ENCODE measurements around the gene MXRA8. TPM values are rescaled to one million over a fixed set of nuclear protein-coding genes. Genes with fewer than 3 reads are reported as not detected.

MXRA8 gene
- total RNA-seq, 1 donor from 2014 or later, result 345 TPM

DNA sequence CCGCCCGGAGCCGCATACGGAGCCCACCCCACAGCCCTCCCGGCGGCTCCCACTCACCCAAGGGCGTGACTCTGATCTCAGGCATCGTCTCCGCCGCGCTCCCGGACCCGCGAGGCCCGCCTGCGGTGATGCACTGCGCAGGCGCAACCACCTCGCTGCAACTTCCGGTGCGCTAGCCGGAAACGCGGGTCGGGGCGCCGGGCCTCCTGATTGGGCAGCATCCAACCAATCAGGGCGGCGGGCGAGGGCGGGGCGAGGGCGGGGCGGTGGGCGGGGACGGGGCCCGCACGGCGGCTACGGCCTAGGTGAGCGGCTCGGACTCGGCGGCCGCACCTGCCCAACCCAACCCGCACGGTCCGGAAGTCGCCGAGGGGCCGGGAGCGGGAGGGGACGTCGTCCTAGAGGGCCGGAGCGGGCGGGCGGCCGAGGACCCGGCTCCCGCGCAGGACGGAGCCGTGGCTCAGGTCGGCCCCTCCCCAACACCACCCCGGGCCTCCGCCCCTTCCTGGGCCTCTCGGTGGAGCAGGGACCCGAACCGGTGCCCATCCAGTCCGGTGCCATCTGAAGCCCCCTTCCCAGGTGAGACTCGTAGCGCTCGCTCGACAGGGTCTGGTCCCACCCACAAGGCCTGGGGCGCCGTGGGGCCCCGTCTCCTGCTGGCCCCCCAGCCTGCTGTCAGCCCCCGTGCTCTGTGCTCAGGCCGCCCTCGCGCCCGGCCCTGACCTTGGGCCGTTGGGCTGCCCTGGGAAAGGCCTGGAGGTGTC, 33.6 kb downstream of the MXRA8 start, which contains the start of the genes CPTP and INTS11:
Gene CPTP, plus strand, starts transcription at position 279 of the 764 bp plus-strand sequence. CDS start 2,109 bp downstream, outside the sequence.
Gene INTS11, minus strand, starts transcription at position 137 of the 764 bp plus-strand sequence. Its CDS starts 52 bp downstream, at position 85.
- Histone ChIP-seq H3K4me3 (peak within 1 kb of the TSS; percentile 70 to 89), H3K4me1 (peaks cover 8 to 33% of the 10 kb centered on the region in 2 donors), H3K27me3 (no peaks in the 10 kb centered on the region), H3K9me3 (no peaks in the 10 kb centered on the region), H3K36me3 (peaks cover 21 to 34% of the 10 kb centered on the region in 2 donors), H3K27ac (peak within 1 kb of the TSS; percentile 72 to 76)
- peak; percentile 68 to 96 for DNase-seq (ENCODE audit: low spot score in 2 of 2)
- intact Hi-C loops (cut with DNase I), result loop anchor here (1.0 to 2.0 kb wide), 3 partner anchors 16 to 75 kb away; partner anchors contain the start of genes CCNL2, DVL1 and PUSL1
- TF ChIP-seq, protein P1, sequence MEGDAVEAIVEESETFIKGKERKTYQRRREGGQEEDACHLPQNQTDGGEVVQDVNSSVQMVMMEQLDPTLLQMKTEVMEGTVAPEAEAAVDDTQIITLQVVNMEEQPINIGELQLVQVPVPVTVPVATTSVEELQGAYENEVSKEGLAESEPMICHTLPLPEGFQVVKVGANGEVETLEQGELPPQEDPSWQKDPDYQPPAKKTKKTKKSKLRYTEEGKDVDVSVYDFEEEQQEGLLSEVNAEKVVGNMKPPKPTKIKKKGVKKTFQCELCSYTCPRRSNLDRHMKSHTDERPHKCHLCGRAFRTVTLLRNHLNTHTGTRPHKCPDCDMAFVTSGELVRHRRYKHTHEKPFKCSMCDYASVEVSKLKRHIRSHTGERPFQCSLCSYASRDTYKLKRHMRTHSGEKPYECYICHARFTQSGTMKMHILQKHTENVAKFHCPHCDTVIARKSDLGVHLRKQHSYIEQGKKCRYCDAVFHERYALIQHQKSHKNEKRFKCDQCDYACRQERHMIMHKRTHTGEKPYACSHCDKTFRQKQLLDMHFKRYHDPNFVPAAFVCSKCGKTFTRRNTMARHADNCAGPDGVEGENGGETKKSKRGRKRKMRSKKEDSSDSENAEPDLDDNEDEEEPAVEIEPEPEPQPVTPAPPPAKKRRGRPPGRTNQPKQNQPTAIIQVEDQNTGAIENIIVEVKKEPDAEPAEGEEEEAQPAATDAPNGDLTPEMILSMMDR (IDR thresholded peaks at IDR 0.05), result no peak

DNA sequence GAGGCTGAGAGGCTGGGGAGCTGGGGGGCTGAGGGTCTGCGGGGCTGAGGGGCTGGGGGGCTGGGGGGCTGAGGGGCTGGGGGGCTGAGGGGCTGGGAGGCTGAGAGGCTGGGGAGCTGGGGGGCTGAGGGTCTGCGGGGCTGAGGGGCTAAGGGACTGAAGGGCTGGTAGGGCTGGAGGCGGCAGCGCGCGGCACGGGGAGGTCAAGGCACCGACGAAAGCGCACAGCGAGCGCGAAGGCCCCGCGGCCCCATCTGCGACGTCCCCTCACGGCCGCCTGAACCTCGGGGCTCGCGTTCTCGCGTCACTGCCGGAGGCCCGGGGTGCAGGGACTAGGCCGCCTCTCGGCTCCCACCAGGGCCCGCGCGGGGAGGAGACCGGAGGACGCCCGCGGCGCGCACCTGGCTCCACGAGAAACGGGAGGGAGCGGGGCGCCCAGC, 34.3 kb downstream of the MXRA8 start:
- H3K36me3 ChIP-seq, result peaks cover 27 to 40% of the 10 kb centered on the region in 2 donors
- no peaks in the 10 kb centered on the region for H3K27me3 ChIP-seq
- TF ChIP-seq, protein P1 (IDR thresholded peaks at IDR 0.05), result no peak
- no peak for DNase-seq (ENCODE audit: low spot score in 2 of 2)
- intact Hi-C loops (cut with DNase I), result loop anchor here (1.0 to 2.0 kb wide), 3 partner anchors 15 to 75 kb away; partner anchors contain the start of genes CCNL2, DVL1 and PUSL1
- peak overlapping the region; percentile 70 to 89 for H3K4me3 ChIP-seq
- H3K4me1 ChIP-seq, result peaks cover 8 to 33% of the 10 kb centered on the region in 2 donors
- no peaks in the 10 kb centered on the region for H3K9me3 ChIP-seq
- peak overlapping the region; percentile 72 to 76 for H3K27ac ChIP-seq

DNA sequence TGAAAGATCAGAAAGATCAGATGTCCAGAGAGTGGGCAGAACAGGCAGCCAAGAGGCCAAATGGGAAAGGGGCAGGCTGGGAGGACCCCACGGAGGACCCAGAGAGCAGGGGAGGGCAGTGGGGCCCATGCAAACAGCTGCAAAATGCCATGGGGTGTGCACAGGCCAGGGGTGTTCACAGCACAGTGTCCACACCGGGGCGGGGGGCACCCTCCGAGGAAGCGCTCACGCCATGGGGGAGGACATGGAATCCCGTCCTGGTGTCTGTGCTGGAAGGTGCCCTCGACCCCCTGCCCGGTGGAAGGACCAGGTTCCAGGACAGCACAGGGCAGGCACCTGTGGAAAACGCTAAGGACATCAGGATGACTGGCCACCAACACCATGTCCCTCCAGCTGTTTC, 35.4 kb downstream of the MXRA8 start:
- intact Hi-C loops (cut with DNase I), result no loop called here
- Histone ChIP-seq H3K27me3 (no peaks in the 10 kb centered on the region), H3K36me3 (peaks cover 28 to 35% of the 10 kb centered on the region in 2 donors), H3K9me3 (no peaks in the 10 kb centered on the region), H3K4me1 (peaks cover 12 to 42% of the 10 kb centered on the region in 2 donors), H3K27ac (no peak overlapping the region), H3K4me3 (peak overlapping the region in 1 of 2 donors; percentile 5)
- DNase-seq (ENCODE audit: low spot score in 2 of 2), result no peak
- TF ChIP-seq, protein P1 (IDR thresholded peaks at IDR 0.05), result no peak

DNA sequence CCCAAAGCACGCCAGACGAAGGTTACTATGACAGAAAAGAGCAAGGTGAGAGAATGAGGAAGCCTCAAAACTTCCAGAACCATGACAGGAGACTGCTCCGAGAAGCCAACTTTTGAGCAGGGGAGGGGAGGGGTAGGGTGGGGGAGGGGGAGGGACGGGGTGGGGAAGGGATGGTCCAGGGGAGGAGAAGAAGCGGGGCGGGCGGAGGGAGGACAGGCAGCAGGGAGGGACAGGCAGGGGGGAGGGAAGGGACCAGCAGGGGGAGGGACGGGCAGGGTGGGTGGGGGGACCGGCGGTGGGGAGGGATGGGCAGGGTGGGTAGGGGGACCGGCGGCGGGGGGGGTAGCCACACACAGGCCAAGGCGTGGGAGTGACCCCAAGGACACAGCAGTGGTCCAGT, 35.9 kb downstream of the MXRA8 start:
- Histone ChIP-seq H3K27me3 (no peaks in the 10 kb centered on the region), H3K27ac (no peak overlapping the region), H3K9me3 (no peaks in the 10 kb centered on the region), H3K4me3 (no peak overlapping the region), H3K4me1 (peaks cover 12 to 45% of the 10 kb centered on the region in 2 donors), H3K36me3 (peaks cover 23 to 29% of the 10 kb centered on the region in 2 donors)
- intact Hi-C loops (cut with DNase I), result no loop called here
- DNase-seq (ENCODE audit: low spot score in 2 of 2), result no peak
- TF ChIP-seq, protein P1 (IDR thresholded peaks at IDR 0.05), result no peak

DNA sequence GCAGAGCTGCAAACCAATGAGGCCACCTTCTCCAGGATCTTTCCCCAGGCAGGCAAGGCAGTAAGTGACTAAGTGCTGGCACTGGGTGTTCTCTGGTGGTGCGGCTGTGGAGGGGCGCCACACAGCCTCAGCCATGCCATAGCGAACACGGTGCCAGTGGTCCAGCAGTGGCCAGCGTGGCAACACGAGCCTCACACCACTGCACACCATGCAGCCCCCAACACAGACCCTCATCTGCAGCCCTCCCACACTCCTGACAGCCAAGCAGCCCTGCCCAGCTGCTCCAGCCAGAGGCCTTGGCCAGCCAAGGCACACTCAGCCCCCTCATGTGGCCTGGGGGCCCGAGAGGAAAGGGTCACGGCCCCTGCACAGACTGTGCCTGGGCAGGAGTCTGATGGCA, 36.9 kb downstream of the MXRA8 start:
- H3K9me3 ChIP-seq, result no peaks in the 10 kb centered on the region
- H3K36me3 ChIP-seq, result peaks cover 21 to 26% of the 10 kb centered on the region in 2 donors
- peaks cover 12 to 45% of the 10 kb centered on the region in 2 donors for H3K4me1 ChIP-seq
- no peaks in the 10 kb centered on the region for H3K27me3 ChIP-seq
- DNase-seq (ENCODE audit: low spot score in 2 of 2), result no peak
- H3K4me3 ChIP-seq, result no peak overlapping the region
- intact Hi-C loops (cut with DNase I), result no loop called here
- H3K27ac ChIP-seq, result peak overlapping the region in 1 of 2 donors; percentile 30
- TF ChIP-seq, protein P1 (IDR thresholded peaks at IDR 0.05), result no peak
